IPS-20b (cell line): Measurements from ENCODE around the gene RIPOR2.

Source experiments
- H3K27ac ChIP-seq: one replicate; pipeline ENCODE4 v1.5.1; 2013; ENCODE audit warnings: low read length
- H3K27me3 ChIP-seq: 2 replicates; pipeline ENCODE4 v1.6.1; 2013; ENCODE audit warnings: mild to moderate bottlenecking, low read length, inconsistent platforms; ENCODE audit not compliant: insufficient read depth
- H3K36me3 ChIP-seq: 2 replicates; pipeline ENCODE4 v1.6.1; 2013; ENCODE audit warnings: low read depth, mild to moderate bottlenecking, inconsistent platforms, low read length, moderate library complexity; ENCODE audit not compliant: insufficient read depth
- H3K4me1 ChIP-seq: 2 replicates; pipeline ENCODE4 v1.6.1; 2013; ENCODE audit warnings: mild to moderate bottlenecking, control low read depth, inconsistent platforms, low read length, moderate library complexity; ENCODE audit not compliant: insufficient read depth
- H3K4me3 ChIP-seq: 2 replicates; pipeline ENCODE4 v1.5.1; 2013; ENCODE audit warnings: mild to moderate bottlenecking, low read length, inconsistent platforms
- H3K9ac ChIP-seq: 2 replicates; pipeline ENCODE4 v1.6.1; 2013; ENCODE audit warnings: low read depth, mild to moderate bottlenecking, inconsistent platforms, low read length, moderate library complexity
- H3K9me3 ChIP-seq: 2 replicates; pipeline ENCODE4 v1.6.1; 2013; ENCODE audit warnings: mild to moderate bottlenecking, low read depth, low read length, inconsistent platforms; ENCODE audit not compliant: insufficient read depth

RIPOR2 gene

GRCh38 chr6:24831771-24832716 lies 103.7 kb downstream of the RIPOR2 start:
- H3K27me3 ChIP-seq: no peaks in the 10 kb centered on the region
- H3K36me3 ChIP-seq: no peaks in the 10 kb centered on the region
- no peak overlapping the region for H3K27ac ChIP-seq
- 0 out of 2 replicates have a peak, but pooled peaks cover 3% of the 10 kb centered on the region for H3K4me1 ChIP-seq
- no peak overlapping the region for H3K4me3 ChIP-seq
- no peaks in the 10 kb centered on the region for H3K9me3 ChIP-seq
- no peak overlapping the region for H3K9ac ChIP-seq

- no peak overlapping the region for H3K9ac ChIP-seq
- H3K27ac ChIP-seq: no peak overlapping the region
These were observed 106.1 kb downstream of the RIPOR2 start for GRCh38 chr6:24829657-24830056.

GRCh38 chr6:24827970-24828369 lies 107.8 kb downstream of the RIPOR2 start:
- Histone ChIP-seq H3K4me1 (0 out of 2 replicates have a peak, but pooled peaks cover 3% of the 10 kb centered on the region), H3K27ac (no peak overlapping the region), H3K36me3 (no peaks in the 10 kb centered on the region; the same call in 1 of the 2 replicates), H3K9me3 (no peaks in the 10 kb centered on the region), H3K27me3 (no peaks in the 10 kb centered on the region), H3K9ac (no peak overlapping the region), H3K4me3 (no peak overlapping the region)

More at GRCh38 chr6:24829657-24830056, 106.1 kb downstream of the RIPOR2 start:
- Histone ChIP-seq H3K4me1 (0 out of 2 replicates have a peak, but pooled peaks cover 3% of the 10 kb centered on the region), H3K9me3 (no peaks in the 10 kb centered on the region), H3K36me3 (no peaks in the 10 kb centered on the region), H3K4me3 (no peak overlapping the region), H3K27me3 (no peaks in the 10 kb centered on the region)

GRCh38 chr6:24827162-24827561 lies 108.6 kb downstream of the RIPOR2 start:
- Histone ChIP-seq H3K36me3 (no peaks in the 10 kb centered on the region; the same call in 1 of the 2 replicates), H3K27me3 (no peaks in the 10 kb centered on the region), H3K9ac (no peak overlapping the region), H3K27ac (no peak overlapping the region), H3K9me3 (no peaks in the 10 kb centered on the region), H3K4me1 (0 out of 2 replicates have a peak, but pooled peaks cover 3% of the 10 kb centered on the region), H3K4me3 (no peak overlapping the region)

- Histone ChIP-seq H3K4me3 (no peak overlapping the region), H3K9me3 (no peaks in the 10 kb centered on the region), H3K27ac (no peak overlapping the region), H3K27me3 (no peaks in the 10 kb centered on the region), H3K9ac (no peak overlapping the region), H3K36me3 (no peaks in the 10 kb centered on the region; the same call in 1 of the 2 replicates), H3K4me1 (0 out of 2 replicates have a peak, but pooled peaks cover 3% of the 10 kb centered on the region)
These were observed 110.6 kb downstream of the RIPOR2 start for GRCh38 chr6:24825130-24825630.

- Histone ChIP-seq H3K27me3 (no peaks in the 10 kb centered on the region), H3K9me3 (no peaks in the 10 kb centered on the region), H3K4me1 (0 out of 2 replicates have a peak, but pooled peaks cover under 1% of the 10 kb centered on the region), H3K27ac (no peak overlapping the region), H3K4me3 (no peak overlapping the region), H3K36me3 (no peaks in the 10 kb centered on the region; the same call in 1 of the 2 replicates), H3K9ac (no peak overlapping the region)
These were observed 111.4 kb downstream of the RIPOR2 start for GRCh38 chr6:24824142-24824938.

GRCh38 chr6:24823185-24823584 lies 112.6 kb downstream of the RIPOR2 start:
- Histone ChIP-seq H3K36me3 (no peaks in the 10 kb centered on the region; the same call in 1 of the 2 replicates), H3K27me3 (no peaks in the 10 kb centered on the region)

GRCh38 chr6:24822696-24823095 lies 113.1 kb downstream of the RIPOR2 start:
- Histone ChIP-seq H3K9me3 (no peaks in the 10 kb centered on the region), H3K27ac (no peak overlapping the region), H3K4me1 (no peaks in the 10 kb centered on the region), H3K4me3 (no peak overlapping the region), H3K9ac (no peak overlapping the region), H3K27me3 (no peaks in the 10 kb centered on the region), H3K36me3 (no peaks in the 10 kb centered on the region; the same call in 1 of the 2 replicates)

More at GRCh38 chr6:24823185-24823584, 112.6 kb downstream of the RIPOR2 start:
- H3K9me3 ChIP-seq: no peaks in the 10 kb centered on the region
- H3K9ac ChIP-seq: no peak overlapping the region
- no peaks in the 10 kb centered on the region for H3K4me1 ChIP-seq
- H3K27ac ChIP-seq: no peak overlapping the region
- no peak overlapping the region for H3K4me3 ChIP-seq

- Histone ChIP-seq H3K27me3 (no peaks in the 10 kb centered on the region), H3K36me3 (no peaks in the 10 kb centered on the region; the same call in 1 of the 2 replicates), H3K9me3 (no peaks in the 10 kb centered on the region), H3K27ac (no peak overlapping the region), H3K4me1 (no peaks in the 10 kb centered on the region), H3K9ac (no peak overlapping the region), H3K4me3 (no peak overlapping the region)
These were observed 113.8 kb downstream of the RIPOR2 start for GRCh38 chr6:24821860-24822444.

- Histone ChIP-seq H3K9ac (no peak overlapping the region), H3K4me1 (no peaks in the 10 kb centered on the region), H3K9me3 (no peaks in the 10 kb centered on the region), H3K36me3 (no peaks in the 10 kb centered on the region; the same call in 1 of the 2 replicates), H3K27ac (no peak overlapping the region), H3K27me3 (no peaks in the 10 kb centered on the region), H3K4me3 (no peak overlapping the region)
These were observed 117.4 kb downstream of the RIPOR2 start for GRCh38 chr6:24818346-24818745.

GRCh38 chr6:24809728-24810127 lies 126.0 kb downstream of the RIPOR2 start:
- Histone ChIP-seq H3K36me3 (no peaks in the 10 kb centered on the region; the same call in 1 of the 2 replicates), H3K27me3 (no peaks in the 10 kb centered on the region), H3K4me3 (no peak overlapping the region), H3K9me3 (no peaks in the 10 kb centered on the region), H3K4me1 (no peaks in the 10 kb centered on the region), H3K9ac (no peak overlapping the region), H3K27ac (no peak overlapping the region)
